Fibroblast of lung (primary cell): ENCODE data around the gene ARHGDIG.

ENCODE experiments used
- CTCF ChIP-seq, 2 donors: IDR thresholded peaks in 1 of 2; conservative IDR thresholded peaks in 1 of 2; 1 replicate in 1 of 2; 2 replicates in 1 of 2; pipeline ENCODE4 v1.5.1; 2011 to 2012; ENCODE audit warnings: low read length in 2 of 2, control low read depth in 1 of 2, inconsistent platforms in 1 of 2, low read depth in 1 of 2, mild to moderate bottlenecking in 1 of 2
- EZH2 ChIP-seq: IDR thresholded peaks from 2 replicates; pipeline ENCODE4 v1.5.1; 2012; ENCODE audit warnings: low read length, control low read depth, mild to moderate bottlenecking; ENCODE audit errors: missing control alignments

GRCh38 chr16:290015-290680, 9.8 kb downstream of the ARHGDIG start:
- no peak for TF ChIP-seq CTCF (conservative IDR thresholded peaks at IDR 0.05 in 1 of 2, IDR thresholded peaks at IDR 0.05 in 1 of 2; ENCODE audit: low read depth in 1 of 2, low read length in 2 of 2)
- no peak for TF ChIP-seq EZH2
